ENCODE measurements around the gene NCL.
"Not testable (repeated sequence)": the region's sequence is repeated elsewhere in the genome, so short reads cannot be mapped to it uniquely, and the experiment has no call there.

Gene NCL

DNA sequence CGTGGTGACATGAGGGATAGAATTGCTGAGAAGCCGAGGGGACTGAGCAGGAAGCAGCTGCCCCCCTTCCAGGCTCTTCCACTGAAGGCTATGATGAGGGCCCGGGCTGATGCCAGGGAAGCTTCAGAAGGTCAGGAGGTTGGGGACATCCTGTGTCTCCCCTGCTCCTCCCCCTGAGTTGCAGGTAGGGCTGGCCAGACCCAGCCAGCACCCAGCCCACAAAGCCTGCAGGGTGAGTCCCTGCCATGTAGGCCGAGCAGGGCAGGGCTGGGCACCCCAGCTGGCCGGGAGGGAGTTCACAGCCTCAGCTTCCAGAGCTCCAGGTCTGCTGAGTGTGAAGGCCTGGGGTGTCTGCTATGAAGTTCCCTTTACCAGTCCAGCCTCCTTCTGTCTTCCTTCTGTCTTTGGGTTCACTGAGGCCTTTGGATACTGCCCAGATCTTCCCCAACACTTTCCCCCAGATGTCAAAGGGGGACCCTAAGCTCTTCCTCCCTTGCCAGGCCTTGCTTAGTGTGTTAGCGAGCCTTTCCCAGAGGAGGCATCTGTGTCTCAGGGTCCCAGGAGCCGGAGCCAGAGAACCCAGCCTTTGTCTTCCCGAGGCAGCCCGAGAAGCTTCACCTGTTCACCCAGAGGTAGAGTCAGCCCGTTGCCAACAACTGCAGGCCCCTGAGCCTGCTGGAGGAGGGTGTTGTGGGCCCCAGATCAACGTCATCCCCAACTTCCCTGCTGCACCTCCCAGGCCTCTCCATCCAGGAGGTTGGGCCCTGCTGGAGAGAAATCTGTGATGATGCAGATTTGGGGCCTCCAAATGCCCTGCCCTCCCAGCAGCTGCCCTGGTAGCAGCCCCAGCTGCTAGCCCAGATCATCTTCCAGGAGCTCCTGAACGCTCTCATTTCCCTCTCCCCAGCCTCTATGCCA is 3.6 kb upstream of the NCL start:
- no peak for DNase-seq

DNA sequence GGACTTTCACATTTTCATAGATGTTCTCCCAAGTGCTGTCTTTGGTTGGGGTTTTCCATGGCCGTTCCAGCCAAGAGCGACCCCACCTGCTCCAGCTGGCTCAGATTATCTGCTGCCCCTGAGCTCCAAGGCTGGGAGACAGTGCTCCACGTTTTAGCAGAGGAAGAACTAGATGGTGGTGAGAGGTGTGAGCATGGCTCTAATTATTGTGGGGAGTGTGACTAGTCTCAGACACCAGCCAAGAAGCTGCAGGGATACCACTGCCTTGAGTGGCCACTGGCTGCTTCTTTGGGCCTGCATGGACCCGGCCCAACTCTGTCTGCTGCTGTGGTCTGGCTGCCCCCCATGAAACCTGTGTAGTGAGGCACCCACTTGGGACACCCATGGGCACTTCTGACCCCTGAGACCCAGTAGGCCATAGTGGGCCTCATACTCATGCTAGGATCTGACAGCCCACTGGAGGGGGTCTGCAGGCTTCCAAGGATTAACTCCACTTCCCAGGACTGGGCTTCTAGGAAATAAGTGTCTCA is 2.8 kb upstream of the NCL start:
- DNase-seq = no peak

GRCh38 chr2:231464576-231465540 is 574 bp upstream of the NCL start:
- peak; percentile 100 for DNase-seq

GRCh38 chr2:231462729-231463465 is 1.4 kb downstream of the NCL start:
- no peak for DNase-seq

DNA sequence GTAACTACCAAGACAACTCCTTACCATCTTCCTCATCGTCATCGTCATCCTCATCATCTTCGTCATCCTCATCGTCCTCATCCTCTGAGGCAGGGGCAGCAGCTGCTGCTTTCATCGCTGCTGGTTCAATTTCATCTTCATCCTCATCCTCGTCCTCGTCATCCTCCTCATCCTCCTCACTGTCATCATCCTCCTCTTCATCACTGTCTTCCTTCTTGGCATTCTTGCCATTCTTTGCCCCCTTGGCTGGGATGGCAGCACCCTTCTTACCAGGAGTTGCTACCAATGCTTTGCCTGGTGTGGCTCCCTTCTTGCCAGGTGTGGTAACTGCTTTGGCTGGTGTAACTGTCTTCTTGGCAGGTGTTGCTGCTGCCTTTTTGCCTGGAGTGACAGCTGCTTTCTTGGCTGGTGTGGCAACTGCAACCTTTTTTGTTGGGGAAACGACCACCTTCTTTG is 2.7 kb downstream of the NCL start:
- DNase-seq = no peak

GRCh38 chr2:231460841-231461240 is 3.4 kb downstream of the NCL start:
- not testable (repeated sequence) for DNase-seq

GRCh38 chr2:231460073-231460835 is 4.0 kb downstream of the NCL start:
- DNase-seq = no peak

GRCh38 chr2:231458368-231458767 is 5.9 kb downstream of the NCL start:
- no peak for DNase-seq

GRCh38 chr2:231457101-231457500 is 7.2 kb downstream of the NCL start:
- DNase-seq = no peak

GRCh38 chr2:231456295-231457004 is 7.8 kb downstream of the NCL start:
- DNase-seq = no peak

- DNase-seq = no peak
These were observed 8.4 kb downstream of the NCL start for GRCh38 chr2:231455890-231456289.

- DNase-seq = no peak
These were observed 9.1 kb downstream of the NCL start for GRCh38 chr2:231455222-231455621.

GRCh38 chr2:231454361-231454791 is 9.9 kb downstream of the NCL start:
- DNase-seq = no peak

GRCh38 chr2:231452799-231453508 is 11.3 kb downstream of the NCL start:
- no peak for DNase-seq

- no peak for DNase-seq
These were observed 13.7 kb downstream of the NCL start for GRCh38 chr2:231450548-231450989.

GRCh38 chr2:231449503-231450054 is 14.7 kb downstream of the NCL start:
- DNase-seq = no peak

DNA sequence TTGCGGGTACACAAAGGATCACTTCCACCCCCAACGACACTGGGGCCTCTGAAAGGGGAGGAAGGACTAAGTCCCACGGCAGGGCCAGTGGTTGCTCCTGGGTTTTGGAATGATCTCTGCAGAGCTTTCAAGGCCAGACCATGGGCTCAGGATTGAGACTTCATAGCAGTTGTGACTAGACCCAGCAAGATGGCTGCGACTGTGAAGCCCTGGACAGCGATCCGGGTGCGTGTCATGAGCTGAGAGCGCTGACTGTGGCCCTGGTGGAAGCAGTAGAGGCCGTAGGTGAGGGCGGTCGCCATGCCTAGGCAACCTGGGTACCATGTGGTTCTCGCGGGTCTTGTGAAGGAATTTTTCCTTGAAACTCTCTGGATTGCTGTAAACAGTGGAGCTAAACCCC is 27.3 kb downstream of the NCL start:
- DNase-seq = no peak

DNA sequence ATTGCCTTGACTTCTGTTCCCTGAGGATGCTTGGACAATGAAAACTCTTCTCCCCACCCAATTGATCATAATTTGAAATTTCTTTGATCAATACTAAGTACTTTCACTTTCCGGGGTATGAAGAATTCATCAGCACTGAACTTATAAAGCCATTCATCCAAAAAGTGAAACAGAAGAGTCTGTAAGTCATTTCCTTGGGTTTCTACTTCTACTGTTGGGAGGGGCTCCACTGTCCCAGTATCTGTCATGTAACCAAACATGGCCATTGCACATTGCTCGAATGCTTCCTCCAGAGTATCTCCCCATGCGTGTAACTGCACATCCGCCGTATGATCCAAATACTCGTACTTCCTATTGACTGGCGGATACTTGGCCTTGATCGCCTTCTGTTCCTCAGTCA is 30.3 kb downstream of the NCL start:
- DNase-seq = no peak

DNA sequence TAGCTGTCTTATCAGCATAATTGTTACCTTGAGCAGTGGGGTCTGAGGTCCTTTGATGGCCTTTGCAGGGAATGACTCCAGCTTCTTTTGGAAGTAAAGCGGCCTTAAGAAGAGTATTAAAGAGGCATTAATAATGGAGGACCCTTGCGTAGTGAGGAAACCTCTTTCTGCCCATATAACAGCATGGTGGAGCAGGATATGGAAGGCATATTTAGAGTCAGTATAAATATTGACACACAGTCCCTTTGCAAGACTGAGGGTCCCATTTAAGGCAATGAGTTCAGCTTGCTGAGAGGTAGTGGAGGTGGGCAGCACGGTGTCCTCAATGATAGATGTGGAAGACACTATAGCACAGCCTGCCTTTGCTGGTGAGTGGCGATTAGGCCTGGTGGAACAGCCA is 32.7 kb downstream of the NCL start:
- no peak for DNase-seq

DNA sequence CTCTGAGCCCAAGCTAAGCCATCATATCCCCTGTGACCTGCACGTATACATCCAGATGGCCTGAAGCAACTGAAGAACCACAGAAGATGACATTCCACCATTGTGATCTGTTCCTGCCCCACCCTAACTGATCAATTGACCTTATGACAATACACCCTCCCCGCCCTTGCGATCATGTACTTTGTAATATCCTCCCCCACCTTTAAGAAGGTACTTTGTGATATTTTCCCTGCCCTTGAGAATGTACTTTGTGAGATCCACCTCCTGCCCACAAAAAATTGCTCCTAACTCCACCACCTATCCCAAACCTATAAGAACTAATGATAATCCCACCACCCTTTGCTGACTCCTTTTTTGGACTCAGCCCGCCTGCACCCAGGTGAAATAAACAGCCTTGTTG is 33.8 kb downstream of the NCL start:
- not testable (repeated sequence) for DNase-seq

All from stimulated activated CD4-positive, alpha-beta T cell treated with anti-CD3 and anti-CD28 coated beads, Interleukin-12 subunit alpha, Interleukin-12 subunit beta, amount 100 ng/mL, for 4 hours (primary cell).